Suprapubic skin (tissue), 4 donors: Measurements from ENCODE around the gene MAPK11. TPM values are rescaled to one million over a fixed set of nuclear protein-coding genes. Genes with fewer than 3 reads are reported as not detected.
A peak's percentile ranks its signal among the peaks of the same experiment; 100 is the strongest.

Experiments
- DNase-seq, 2 donors: peaks; one replicate each; pipeline ENCODE4 v3.0.0-alpha.2; 2019; ENCODE audit warnings: low spot score in 2 of 2
- H3K27ac ChIP-seq: fragments of 200-600 bp; sonication (generic); one replicate; pipeline ENCODE4 v1.5.1; 2019
- H3K27me3 ChIP-seq: fragments of 200-600 bp; sonication (generic); one replicate; pipeline ENCODE4 v1.5.1; 2019
- H3K36me3 ChIP-seq: fragments of 200-600 bp; sonication (generic); one replicate; pipeline ENCODE4 v1.5.1; 2019
- H3K4me1 ChIP-seq: fragments of 200-600 bp; sonication (generic); one replicate; pipeline ENCODE4 v1.5.1; 2019
- H3K4me3 ChIP-seq: fragments of 200-600 bp; sonication (generic); one replicate; pipeline ENCODE4 v1.5.1; 2019; ENCODE audit warnings: mild to moderate bottlenecking
- H3K9me3 ChIP-seq: fragments of 200-600 bp; sonication (generic); one replicate; pipeline ENCODE4 v1.5.1; 2019
- CTCF ChIP-seq, 2 donors: fragments of 200-600 bp in 1 of 2; fragments of 450-650 bp in 1 of 2; sonication (generic) in 1 of 2; IDR thresholded peaks; one replicate each; pipeline ENCODE4 v1.5.1; 2016 to 2019; ENCODE audit warnings: antibody characterized with exemption in 2 of 2, mild to moderate bottlenecking in 1 of 2, moderate library complexity in 1 of 2
- EP300 ChIP-seq: sonication (generic); formaldehyde crosslinking; IDR thresholded peaks from one replicate; pipeline ENCODE4 v1.6.1; 2017; ENCODE audit warnings: antibody characterized with exemption
- POLR2A ChIP-seq, 2 donors: fragments of 450-650 bp; IDR thresholded peaks; one replicate each; pipeline ENCODE4 v1.6.1; 2017; ENCODE audit warnings: antibody characterized with exemption in 2 of 2, mild to moderate bottlenecking in 2 of 2, moderate library complexity in 2 of 2
- POLR2AphosphoS5 ChIP-seq, 3 donors: sonication (generic); formaldehyde crosslinking; IDR thresholded peaks; one replicate each; pipeline ENCODE4 v1.6.1; 2017; ENCODE audit warnings: antibody characterized with exemption in 3 of 3
- WGBS: methylation state at CpG from one replicate; pipeline ENCODE4 v1.1.5; 2018; 5-methylcytosine and 5-hydroxymethylcytosine counted together
- total RNA-seq, 4 donors: library from RNA; depleted of rRNA; stranded (reverse); fragments of >200 nt; gene quantifications; one replicate each; pipeline ENCODE4 v1.1.0, GENCODE V29; 2016

MAPK11 gene
- total RNA-seq, 4 donors from 2014 or later = 3.8 to 5.8 (median 4.5) TPM

- Histone ChIP-seq H3K36me3 (no peaks in the 10 kb centered on the region), H3K27ac (no peak overlapping the region), H3K27me3 (peaks cover 16% of the 10 kb centered on the region), H3K9me3 (no peaks in the 10 kb centered on the region), H3K4me1 (peaks cover 57% of the 10 kb centered on the region), H3K4me3 (peak overlapping the region; percentile 39)
- peak in 1 of 2 donors; percentile 41 for TF ChIP-seq CTCF (IDR thresholded peaks at IDR 0.05)
- no peak for TF ChIP-seq POLR2A (IDR thresholded peaks at IDR 0.05)
- no peak for DNase-seq
- 31% methylated on average over 17 of the region's 75 CpGs for WGBS
Observed at GRCh38 chr22:50267591-50268390, 2.4 kb downstream of the MAPK11 start.

GRCh38 chr22:50266994-50267393 is 3.2 kb downstream of the MAPK11 start:
- Histone ChIP-seq H3K27me3 (peaks cover 24% of the 10 kb centered on the region), H3K4me3 (peak overlapping the region; percentile 39), H3K4me1 (peaks cover 57% of the 10 kb centered on the region), H3K9me3 (no peaks in the 10 kb centered on the region), H3K36me3 (no peaks in the 10 kb centered on the region), H3K27ac (no peak overlapping the region)
- WGBS = 75% methylated on average over 4 of the region's 37 CpGs
- TF ChIP-seq POLR2AphosphoS5 (IDR thresholded peaks at IDR 0.05) (no peak), POLR2A (IDR thresholded peaks at IDR 0.05) (no peak), EP300 (no peak), CTCF (IDR thresholded peaks at IDR 0.05) (no peak)
- no peak for DNase-seq

GRCh38 chr22:50264946-50265669 is 5.1 kb downstream of the MAPK11 start:
- DNase-seq = no peak
- H3K27me3 ChIP-seq = peaks cover 43% of the 10 kb centered on the region
- H3K36me3 ChIP-seq = no peaks in the 10 kb centered on the region
- H3K9me3 ChIP-seq = no peaks in the 10 kb centered on the region
- H3K4me1 ChIP-seq = peaks cover 57% of the 10 kb centered on the region
- no peak overlapping the region for H3K27ac ChIP-seq
- TF ChIP-seq POLR2A (IDR thresholded peaks at IDR 0.05) (no peak), EP300 (no peak), CTCF (IDR thresholded peaks at IDR 0.05) (no peak), POLR2AphosphoS5 (IDR thresholded peaks at IDR 0.05) (no peak)
- no peak overlapping the region for H3K4me3 ChIP-seq
- 83% methylated on average over 11 of the region's 15 CpGs for WGBS

- Histone ChIP-seq H3K9me3 (no peaks in the 10 kb centered on the region), H3K27ac (no peak overlapping the region), H3K4me1 (peaks cover 49% of the 10 kb centered on the region), H3K36me3 (no peaks in the 10 kb centered on the region), H3K27me3 (peaks cover 52% of the 10 kb centered on the region), H3K4me3 (no peak overlapping the region)
- no peak for TF ChIP-seq POLR2AphosphoS5 (IDR thresholded peaks at IDR 0.05)
- no peak for DNase-seq
- WGBS = 89% methylated on average over 12 of the region's 15 CpGs
Observed at GRCh38 chr22:50264104-50264745, 6.0 kb downstream of the MAPK11 start.

GRCh38 chr22:50262973-50263617 is 7.1 kb downstream of the MAPK11 start:
- peaks cover 38% of the 10 kb centered on the region for H3K4me1 ChIP-seq
- H3K27ac ChIP-seq = no peak overlapping the region
- H3K9me3 ChIP-seq = no peaks in the 10 kb centered on the region
- no peak overlapping the region for H3K4me3 ChIP-seq
- H3K27me3 ChIP-seq = peaks cover 61% of the 10 kb centered on the region
- 69% methylated on average over 8 of the region's 9 CpGs for WGBS
- H3K36me3 ChIP-seq = no peaks in the 10 kb centered on the region
- DNase-seq = no peak
- TF ChIP-seq EP300 = no peak
- no peak for TF ChIP-seq POLR2A (IDR thresholded peaks at IDR 0.05)
- no peak for TF ChIP-seq POLR2AphosphoS5 (IDR thresholded peaks at IDR 0.05)
- TF ChIP-seq CTCF (IDR thresholded peaks at IDR 0.05) = no peak
